Astrocyte of the spinal cord (primary cell): ENCODE measurements around the gene B3GLCT.

Source experiments
- DNase-seq: peaks from one replicate; pipeline ENCODE4 v3.0.0; 2011; ENCODE audit warnings: low read depth, low spot score
- H3K4me3 ChIP-seq: 2 replicates; pipeline ENCODE4 v1.5.1; 2011; ENCODE audit warnings: low read depth, mild to moderate bottlenecking, low read length, moderate library complexity
- in situ Hi-C: cut with HindIII; loops from 2 replicates; pipeline ENCODE4 v1.10.0; 2017; ENCODE audit warnings: low sequenced_read_pairs
- TF ChIP-seq, protein P1 (sequence below): IDR thresholded peaks from 2 replicates; pipeline ENCODE4 v1.5.1; 2012; ENCODE audit warnings: low read depth, mild to moderate bottlenecking, low read length, inconsistent platforms

B3GLCT gene

DNA sequence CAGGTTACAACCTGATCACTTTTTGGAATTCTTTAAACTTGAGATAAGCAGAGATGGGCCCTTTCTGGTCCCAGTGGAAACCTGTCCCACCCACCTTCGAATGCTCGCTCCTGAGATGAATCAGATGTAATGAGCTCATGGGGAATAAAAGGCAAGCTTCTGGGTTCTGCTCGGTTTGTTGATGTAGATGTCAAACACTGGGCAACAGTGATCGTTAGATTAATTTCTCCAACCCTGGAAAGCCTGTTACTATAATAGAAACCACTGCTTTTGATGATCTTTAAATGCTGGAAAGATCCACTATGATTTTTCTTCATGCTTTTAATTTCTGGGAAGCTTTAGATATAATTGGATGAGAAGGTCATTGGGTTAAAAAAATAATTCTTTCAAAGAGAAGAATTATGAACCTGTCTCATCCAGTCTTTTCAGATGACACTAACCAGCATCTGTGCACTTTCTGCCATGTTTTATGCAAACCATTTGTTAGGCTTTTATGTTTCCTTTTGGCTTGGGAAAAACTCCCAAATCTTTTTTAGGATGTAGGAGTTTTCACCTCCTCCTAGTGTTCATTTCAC is 49.3 kb downstream of the B3GLCT start:
- no peak overlapping the region for H3K4me3 ChIP-seq
- DNase-seq = no peak
- in situ Hi-C loops = no loop called here
- TF ChIP-seq, protein P1, sequence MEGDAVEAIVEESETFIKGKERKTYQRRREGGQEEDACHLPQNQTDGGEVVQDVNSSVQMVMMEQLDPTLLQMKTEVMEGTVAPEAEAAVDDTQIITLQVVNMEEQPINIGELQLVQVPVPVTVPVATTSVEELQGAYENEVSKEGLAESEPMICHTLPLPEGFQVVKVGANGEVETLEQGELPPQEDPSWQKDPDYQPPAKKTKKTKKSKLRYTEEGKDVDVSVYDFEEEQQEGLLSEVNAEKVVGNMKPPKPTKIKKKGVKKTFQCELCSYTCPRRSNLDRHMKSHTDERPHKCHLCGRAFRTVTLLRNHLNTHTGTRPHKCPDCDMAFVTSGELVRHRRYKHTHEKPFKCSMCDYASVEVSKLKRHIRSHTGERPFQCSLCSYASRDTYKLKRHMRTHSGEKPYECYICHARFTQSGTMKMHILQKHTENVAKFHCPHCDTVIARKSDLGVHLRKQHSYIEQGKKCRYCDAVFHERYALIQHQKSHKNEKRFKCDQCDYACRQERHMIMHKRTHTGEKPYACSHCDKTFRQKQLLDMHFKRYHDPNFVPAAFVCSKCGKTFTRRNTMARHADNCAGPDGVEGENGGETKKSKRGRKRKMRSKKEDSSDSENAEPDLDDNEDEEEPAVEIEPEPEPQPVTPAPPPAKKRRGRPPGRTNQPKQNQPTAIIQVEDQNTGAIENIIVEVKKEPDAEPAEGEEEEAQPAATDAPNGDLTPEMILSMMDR = no peak

DNA sequence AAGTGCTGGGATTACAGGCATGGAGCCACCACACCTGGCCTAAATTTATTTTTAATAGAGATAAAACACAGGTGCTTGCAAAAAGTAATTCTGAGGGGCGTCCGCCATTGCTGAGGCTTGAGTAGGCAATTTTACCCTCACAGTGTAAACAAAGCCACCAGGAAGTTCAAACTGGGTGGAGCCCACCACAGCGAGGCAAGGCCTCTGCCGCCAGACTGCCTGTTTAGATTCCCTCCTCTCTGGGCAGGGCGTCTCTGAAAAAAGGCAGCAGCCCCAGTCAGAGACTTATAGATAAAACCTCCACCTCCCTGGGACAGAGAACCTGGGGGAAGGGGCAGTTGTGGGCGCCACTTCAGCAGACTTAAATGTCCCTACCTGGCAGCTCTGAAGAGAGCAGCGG is 50.7 kb downstream of the B3GLCT start:
- no peak overlapping the region for H3K4me3 ChIP-seq
- TF ChIP-seq, protein P1 = no peak
- in situ Hi-C loops = no loop called here
- DNase-seq = no peak

DNA sequence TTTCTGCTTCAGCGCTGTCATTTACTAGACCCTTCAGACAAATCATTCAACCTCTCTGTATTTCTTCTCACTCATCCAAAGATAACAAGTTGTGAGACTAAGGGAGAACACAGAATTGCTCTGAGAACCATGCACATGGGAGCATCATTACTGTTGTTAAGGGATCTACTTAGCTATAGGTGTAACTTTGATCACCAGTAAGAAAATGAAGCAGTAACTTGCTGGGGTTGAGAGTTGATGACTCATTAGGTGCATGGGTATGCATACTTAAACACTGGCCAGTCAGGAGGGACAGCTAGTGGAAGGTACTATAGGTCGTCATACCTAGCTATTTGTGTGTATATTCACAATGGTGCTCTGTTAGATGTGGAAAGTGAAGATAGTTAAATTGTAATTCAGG is 61.5 kb downstream of the B3GLCT start:
- DNase-seq = peak; percentile 8
- TF ChIP-seq, protein P1 = no peak
- H3K4me3 ChIP-seq = no peak overlapping the region
- in situ Hi-C loops = no loop called here

DNA sequence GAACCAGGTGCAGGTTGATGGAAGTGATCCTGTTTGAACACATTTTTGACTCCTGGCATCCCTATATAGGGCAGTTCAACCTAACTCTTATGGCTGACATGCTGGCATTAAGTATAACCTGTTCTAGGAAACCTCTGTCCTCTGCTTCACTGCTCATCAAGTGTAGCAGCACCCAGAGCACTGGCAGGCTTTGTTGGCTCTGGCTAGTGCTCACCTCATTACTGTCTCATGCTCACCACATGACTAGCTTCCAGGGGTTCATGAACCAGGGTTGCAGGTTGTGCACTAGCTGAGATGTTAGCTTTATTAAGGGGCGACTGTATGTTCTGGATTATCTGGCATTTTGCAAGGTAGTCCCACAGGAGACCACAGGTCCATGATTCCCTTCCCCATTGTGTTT is 63.6 kb downstream of the B3GLCT start:
- TF ChIP-seq, protein P1 = no peak
- no peak for DNase-seq

DNA sequence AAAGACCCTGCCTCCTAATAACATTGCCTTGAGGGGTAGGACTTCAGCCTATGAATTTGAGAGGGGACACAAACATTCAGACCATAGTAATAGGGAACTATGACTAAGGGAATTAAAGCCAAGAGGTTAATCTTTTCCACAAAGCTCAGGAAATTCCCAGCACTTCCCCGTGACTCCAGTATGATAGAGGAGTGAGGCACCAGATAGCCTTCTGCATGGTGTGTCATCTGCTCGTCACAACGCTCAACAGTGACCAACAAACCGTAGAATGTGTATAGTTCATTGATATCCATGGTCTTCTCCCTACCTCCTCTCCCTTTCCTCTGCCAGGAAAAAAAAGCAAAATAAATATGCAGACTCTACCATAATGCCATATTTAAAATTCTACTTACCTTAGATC is 64.4 kb downstream of the B3GLCT start:
- H3K4me3 ChIP-seq = no peak overlapping the region
- no peak for DNase-seq
- in situ Hi-C loops = no loop called here

More for the DNA sequence above, 63.6 kb downstream of the B3GLCT start:
- in situ Hi-C loops = no loop called here
- H3K4me3 ChIP-seq = no peak overlapping the region

DNA sequence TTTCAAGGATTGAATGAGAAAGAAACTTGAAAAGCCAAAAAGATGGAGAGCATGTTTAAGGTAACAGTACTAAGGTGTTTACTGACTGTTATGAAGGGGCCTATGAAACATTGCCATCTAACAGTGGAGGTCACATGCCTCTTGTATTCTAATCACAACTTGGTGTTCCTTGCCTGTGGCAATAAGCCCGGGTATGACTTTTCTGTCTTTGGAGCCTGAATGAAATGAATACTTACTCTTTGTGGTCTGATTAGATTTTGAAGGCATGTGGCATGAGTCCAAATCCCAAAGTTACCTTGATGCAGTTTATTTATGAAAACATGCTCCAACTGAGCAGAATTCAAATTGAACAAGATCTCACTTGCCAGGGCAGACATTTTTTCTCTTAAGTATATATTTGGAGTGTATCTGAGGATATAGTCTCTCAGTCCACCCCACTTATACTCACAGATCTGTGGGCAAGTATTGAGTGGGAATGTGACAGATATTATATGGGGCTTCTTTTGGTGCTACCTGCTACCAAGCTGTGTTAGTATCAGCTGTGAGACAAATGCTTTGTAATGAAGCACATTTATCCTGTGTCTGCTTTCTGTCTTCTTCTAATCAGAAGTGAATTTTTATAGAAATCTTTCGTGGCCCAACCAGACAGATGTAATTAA is 67.5 kb downstream of the B3GLCT start:
- no peak for DNase-seq
- H3K4me3 ChIP-seq = no peak overlapping the region
- TF ChIP-seq, protein P1 = no peak
- in situ Hi-C loops = no loop called here

More for the DNA sequence above, 64.4 kb downstream of the B3GLCT start:
- TF ChIP-seq, protein P1 = no peak
